K562 (cell line): ENCODE results near the gene GPR15. TPM values are rescaled to one million over a fixed set of nuclear protein-coding genes. Genes with fewer than 3 reads are reported as not detected.
A peak's percentile ranks its signal among the peaks of the same experiment; 100 is the strongest.

Experiments
- HBP1 ChIP-seq: fragments of 450-650 bp; formaldehyde crosslinking; IDR thresholded peaks from 2 replicates; pipeline ENCODE4 v1.4.0; 2022; ENCODE audit warnings: missing genetic modification characterization
- HNRNPH1 ChIP-seq: fragments of 200-400 bp; formaldehyde crosslinking; optimal IDR thresholded peaks from 2 replicates; pipeline ENCODE3; 2017; ENCODE audit warnings: low read depth, mild to moderate bottlenecking, low read length, moderate library complexity
- MLX ChIP-seq, 2 experiments: fragments of 450-650 bp in 1 of 2; sonication (generic) in 1 of 2; formaldehyde crosslinking; conservative IDR thresholded peaks; 2 replicates each; pipeline versions ENCODE4 v1.4.0 to v1.8.1; 2020 to 2022; ENCODE audit warnings: mild to moderate bottlenecking in 1 of 2, missing genetic modification reagents in 1 of 2
- POLR2G ChIP-seq: fragments of 200-400 bp; formaldehyde crosslinking; IDR thresholded peaks from 2 replicates; pipeline ENCODE4 v1.6.1; 2017; ENCODE audit warnings: low read depth, mild to moderate bottlenecking, antibody characterized with exemption, low read length, moderate library complexity
- PPARD ChIP-seq: fragments of 250-450 bp; sonication (Bioruptor Pico); IDR thresholded peaks from 2 replicates; pipeline ENCODE4 v1.8.0; 2022; ENCODE audit warnings: inconsistent platforms, mild to moderate bottlenecking, moderate library complexity
- PTBP1 ChIP-seq: fragments of 200-400 bp; formaldehyde crosslinking; IDR thresholded peaks from 2 replicates; pipeline ENCODE4 v1.6.1; 2017; ENCODE audit warnings: low read depth, low read length
- RUNX1 ChIP-seq: sonication (generic); IDR thresholded peaks from 2 replicates; pipeline ENCODE4 v1.6.1; 2016; ENCODE audit warnings: antibody characterized with exemption, low read depth
- SNAPC5 ChIP-seq: fragments of 250-450 bp; sonication (Bioruptor Pico); IDR thresholded peaks from 2 replicates; pipeline ENCODE4 v1.8.0; 2021; ENCODE audit warnings: moderate library complexity, mild to moderate bottlenecking, inconsistent platforms
- SP2 ChIP-seq: IDR thresholded peaks from 2 replicates; pipeline ENCODE4 v1.6.1; 2011; ENCODE audit warnings: mild to moderate bottlenecking, low read depth, low read length, moderate library complexity; ENCODE audit not compliant: poor library complexity, severe bottlenecking; ENCODE audit errors: extremely low read depth
- SRSF7 ChIP-seq: fragments of 200-400 bp; formaldehyde crosslinking; optimal IDR thresholded peaks from 2 replicates; pipeline ENCODE3; 2017; ENCODE audit warnings: mild to moderate bottlenecking, low read depth, low read length
- TAF9B ChIP-seq: fragments of 450-650 bp; IDR thresholded peaks from 2 replicates; pipeline ENCODE4 v1.6.1; 2018; ENCODE audit warnings: mild to moderate bottlenecking; ENCODE audit not compliant: partially characterized antibody
- TFE3 ChIP-seq: fragments of 450-650 bp; formaldehyde crosslinking; IDR thresholded peaks from 2 replicates; pipeline ENCODE4 v1.4.0; 2020; ENCODE audit warnings: mild to moderate bottlenecking, mixed read lengths
- THRB ChIP-seq: fragments of 450-650 bp; formaldehyde crosslinking; conservative IDR thresholded peaks from 2 replicates; pipeline ENCODE4 v1.4.0; 2022; ENCODE audit warnings: mild to moderate bottlenecking, missing genetic modification characterization
- VEZF1 ChIP-seq: fragments of 200-800 bp; sonication (Bioruptor generic); IDR thresholded peaks from 2 replicates; pipeline ENCODE4 v1.6.1; 2017; ENCODE audit warnings: missing genetic modification characterization, missing compliant biosample characterization
- YBX1 ChIP-seq: fragments of 450-650 bp; IDR thresholded peaks from 2 replicates; pipeline ENCODE4 v1.7.1; 2016; ENCODE audit warnings: mild to moderate bottlenecking
- ZBTB7A ChIP-seq: IDR thresholded peaks from 2 replicates; pipeline ENCODE4 v1.6.1; 2011; ENCODE audit warnings: low read depth, mild to moderate bottlenecking, low read length, moderate library complexity, borderline replicate concordance; ENCODE audit not compliant: control insufficient read depth
- ZFPM2 ChIP-seq: fragments of 250-450 bp; sonication (Bioruptor Pico); IDR thresholded peaks from 2 replicates; pipeline ENCODE4 v1.5.1; 2022; ENCODE audit warnings: mild to moderate bottlenecking
- ZNF184 ChIP-seq: sonication (generic); formaldehyde crosslinking; IDR thresholded peaks from 2 replicates; pipeline ENCODE4 v1.5.0; 2020; ENCODE audit warnings: missing genetic modification reagents
- ZNF224 ChIP-seq: sonication (generic); formaldehyde crosslinking; IDR thresholded peaks from 2 replicates; pipeline ENCODE4 v1.8.0; 2022; ENCODE audit warnings: mild to moderate bottlenecking, missing genetic modification reagents
- ZNF584 ChIP-seq: fragments of 200-800 bp; sonication (Bioruptor generic); IDR thresholded peaks from 2 replicates; pipeline ENCODE4 v1.6.1; 2016; ENCODE audit warnings: low read depth, mild to moderate bottlenecking, missing genetic modification characterization, missing compliant biosample characterization
- polyA plus RNA-seq, 8 experiments: library from polyadenylated mRNA; depleted of rRNA in 4 of 8; stranded (reverse) in 5 of 8; unstranded in 3 of 8; fragments of >200 nt; fragmentation: Nextera tagmentation in 2 of 8; fragmentation: Illumina TruSeq in 1 of 8; extraction: Ambion mirVana in 2 of 8; extraction: Trizol in 1 of 8; gene quantifications; 2 replicates each; pipeline versions ENCODE4 v1.2.1 to v1.2.3, GENCODE V29; 2011 to 2014; ENCODE audit warnings: inconsistent platforms in 1 of 8, missing spikeins in 1 of 8
- total RNA-seq, 7 experiments: library from RNA; depleted of rRNA in 6 of 7; stranded (reverse); fragments of >200 nt in 6 of 7; fragmentation: Illumina TruSeq in 2 of 7; extraction: Trizol in 2 of 7; gene quantifications; 2 replicates each; pipeline versions ENCODE4 v1.2.1 to v1.2.3, GENCODE V29; 2011 to 2021; ENCODE audit warnings: low replicate concordance in 1 of 7

GPR15 gene
- total and polyA plus RNA-seq, 9 of the 15 experiments (the other 6 are each of a cell fraction or from before 2014, with no cell fraction given): 0.13 TPM; not detected in 8

- TF ChIP-seq TFE3 (CRISPR knock-in tag): no peak
- peak; percentile 53 for TF ChIP-seq TAF9B
- no peak for TF ChIP-seq PPARD (CRISPR knock-in tag)
- peak; percentile 74; the same call in 1 of the 2 replicates for TF ChIP-seq HBP1 (CRISPR knock-in tag)
- TF ChIP-seq THRB (CRISPR knock-in tag): peak; percentile 72; the same call in 1 of the 2 replicates
- TF ChIP-seq YBX1: no peak
- 0 out of 2 replicates have a peak, but pooled peaks have one; percentile 43 for TF ChIP-seq ZNF584 (CRISPR knock-in tag)
- no peak for TF ChIP-seq SP2
- no peak for TF ChIP-seq PTBP1
- 0 out of 2 replicates have a peak, but pooled peaks have one; percentile 57 for TF ChIP-seq RUNX1
- no peak for TF ChIP-seq SRSF7
- no peak for TF ChIP-seq POLR2G
- TF ChIP-seq HNRNPH1: no peak
- TF ChIP-seq VEZF1: peak; percentile 57
- no peak for TF ChIP-seq ZNF184
- TF ChIP-seq MLX (CRISPR knock-in tag; conservative IDR thresholded peaks at IDR 0.05): no peak
- TF ChIP-seq SNAPC5 (CRISPR knock-in tag): no peak
- no peak for TF ChIP-seq ZFPM2 (CRISPR knock-in tag)
- TF ChIP-seq ZBTB7A: no peak
- no peak for TF ChIP-seq ZNF224 (CRISPR knock-in tag)
These were observed 52.0 kb downstream of the GPR15 start (continued) for GRCh38 chr3:98583766-98584165.
